ENCODE results near the gene ST14. TPM values are rescaled to one million over a fixed set of nuclear protein-coding genes. Genes with fewer than 3 reads are reported as not detected.

ST14 gene
- polyA plus RNA-seq, 3 donors = 13.3 to 36.0 (median 23.6) TPM

- Histone ChIP-seq H3K4me1 (ENCODE audit: control insufficient read depth in 1 of 2, insufficient read depth in 2 of 2, low read length in 2 of 2) (peaks cover 16 to 19% of the 10 kb centered on the region in 2 donors), H3K9ac (ENCODE audit: insufficient read depth, low read length, poor library complexity, severe bottlenecking) (no peak overlapping the region), H3K9me3 (replicated peaks in 1 of 2; ENCODE audit: control insufficient read depth in 1 of 2, insufficient read depth in 1 of 2, low read length in 2 of 2) (peaks cover 0 to 2% of the 10 kb centered on the region in 2 donors), H3K4me2 (replicated peaks; ENCODE audit: extremely low read depth, low read length, poor library complexity, severe bottlenecking) (no peak overlapping the region), H2AFZ (ENCODE audit: insufficient read depth, low read depth, low read length, poor library complexity, severe bottlenecking) (no peak overlapping the region), H3K36me3 (replicated peaks in 1 of 2; ENCODE audit: control insufficient read depth in 1 of 2, insufficient read depth in 2 of 2, low read length in 2 of 2) (peaks cover 65 to 79% of the 10 kb centered on the region in 2 donors), H3K4me3 (replicated peaks in 1 of 3; ENCODE audit: low read depth in 2 of 3, low read length in 3 of 3) (no peak overlapping the region), H3K27me3 (ENCODE audit: control insufficient read depth in 2 of 2, insufficient read depth in 2 of 2, low read length in 2 of 2) (no peaks in the 10 kb centered on the region), H4K20me1 (ENCODE audit: insufficient read depth, low read length) (no peaks in the 10 kb centered on the region), H3K79me2 (ENCODE audit: insufficient read depth, low read length) (no peaks in the 10 kb centered on the region), H3K27ac (ENCODE audit: low read depth in 1 of 2, low read length in 2 of 2) (no peak overlapping the region)
- Mint-ChIP-seq H3K4me1 (peaks cover 23% of the 10 kb centered on the region), H3K4me3 (no peak overlapping the region), H3K27me3 (ENCODE audit: low read depth in 3 of 3) (peaks cover 0 to 5% (median 3%) of the 10 kb centered on the region in 3 donors), H3K9me3 (peaks cover 0 to 8% (median 0%) of the 10 kb centered on the region in 7 donors), H3K27ac (no peak overlapping the region), H3K36me3 (peaks cover 72 to 89% of the 10 kb centered on the region in 2 donors)
- intact Hi-C loops (cut with micrococcal nuclease) = no loop called here
- no peak for DNase-seq
- 97% methylated on average over 17 of the region's 22 CpGs for WGBS (ENCODE audit: insufficient coverage)
- TF ChIP-seq CTCF (IDR thresholded peaks at IDR 0.05) = no peak
Measured at GRCh38 chr11:130198292-130198691, 38.7 kb downstream of the ST14 start.

- 97% methylated on average over 14 of the region's 15 CpGs for WGBS (ENCODE audit: insufficient coverage)
- Mint-ChIP-seq H3K27ac (peak overlapping the region in 1 of 7 donors; percentile 21), H3K4me3 (no peak overlapping the region), H3K36me3 (peaks cover 73 to 89% of the 10 kb centered on the region in 2 donors), H3K4me1 (peaks cover 29% of the 10 kb centered on the region), H3K27me3 (ENCODE audit: low read depth in 3 of 3) (peaks cover 0 to 5% (median 3%) of the 10 kb centered on the region in 3 donors), H3K9me3 (peaks cover 0 to 6% (median 0%) of the 10 kb centered on the region in 7 donors)
- intact Hi-C loops (cut with micrococcal nuclease) = no loop called here
- Histone ChIP-seq H4K20me1 (ENCODE audit: insufficient read depth, low read length) (no peaks in the 10 kb centered on the region), H3K4me2 (replicated peaks; ENCODE audit: extremely low read depth, low read length, poor library complexity, severe bottlenecking) (no peak overlapping the region), H3K36me3 (replicated peaks in 1 of 2; ENCODE audit: control insufficient read depth in 1 of 2, insufficient read depth in 2 of 2, low read length in 2 of 2) (peaks cover 63 to 74% of the 10 kb centered on the region in 2 donors), H3K79me2 (ENCODE audit: insufficient read depth, low read length) (no peaks in the 10 kb centered on the region), H3K27me3 (ENCODE audit: control insufficient read depth in 2 of 2, insufficient read depth in 2 of 2, low read length in 2 of 2) (no peaks in the 10 kb centered on the region), H3K4me3 (replicated peaks in 1 of 3; ENCODE audit: low read depth in 2 of 3, low read length in 3 of 3) (no peak overlapping the region), H3K27ac (ENCODE audit: low read depth in 1 of 2, low read length in 2 of 2) (no peak overlapping the region), H3K4me1 (ENCODE audit: control insufficient read depth in 1 of 2, insufficient read depth in 2 of 2, low read length in 2 of 2) (peaks cover 18 to 23% of the 10 kb centered on the region in 2 donors), H3K9ac (ENCODE audit: insufficient read depth, low read length, poor library complexity, severe bottlenecking) (no peak overlapping the region), H2AFZ (ENCODE audit: insufficient read depth, low read depth, low read length, poor library complexity, severe bottlenecking) (no peak overlapping the region), H3K9me3 (replicated peaks in 1 of 2; ENCODE audit: control insufficient read depth in 1 of 2, insufficient read depth in 1 of 2, low read length in 2 of 2) (peaks cover 0 to 2% of the 10 kb centered on the region in 2 donors)
- TF ChIP-seq CTCF (IDR thresholded peaks at IDR 0.05) = no peak
- DNase-seq = no peak
Measured at GRCh38 chr11:130198964-130199363, 39.4 kb downstream of the ST14 start.

All from CD14-positive monocyte (primary cell).